Stimulated activated CD4-positive, alpha-beta T cell treated with anti-CD3 and anti-CD28 coated beads, Interleukin-2, amount 100 ng/mL, for 24 hours (primary cell): ENCODE measurements around the gene KIF3B.
"Not testable (repeated sequence)": the region's sequence is repeated elsewhere in the genome, so short reads cannot be mapped to it uniquely, and the experiment has no call there.

Source experiments
- DNase-seq, 2 donors: peaks; one replicate each; pipeline ENCODE4 v3.0.0-alpha.2; 2020

KIF3B gene

GRCh38 chr20:32249030-32249738 is 28.3 kb upstream of the KIF3B start:
- peak in 1 of 2 donors; percentile 44 for DNase-seq

GRCh38 chr20:32251470-32251869 is 26.0 kb upstream of the KIF3B start:
- DNase-seq, result no peak

GRCh38 chr20:32252189-32252588 is 25.3 kb upstream of the KIF3B start:
- DNase-seq, result peak; percentile 88 to 89

- not testable (repeated sequence) for DNase-seq
These were observed 16.5 kb upstream of the KIF3B start for GRCh38 chr20:32260973-32261372.

- no peak for DNase-seq
These were observed 15.8 kb upstream of the KIF3B start for GRCh38 chr20:32261644-32262043.

- no peak for DNase-seq
These were observed 14.0 kb upstream of the KIF3B start for GRCh38 chr20:32263398-32263954.

GRCh38 chr20:32271620-32272019 is 5.8 kb upstream of the KIF3B start:
- no peak for DNase-seq

GRCh38 chr20:32274359-32274758 is 3.1 kb upstream of the KIF3B start:
- DNase-seq, result no peak

GRCh38 chr20:32275163-32275562 is 2.3 kb upstream of the KIF3B start:
- DNase-seq, result not testable (repeated sequence)

- DNase-seq, result peak in 1 of 2 donors; percentile 39
These were observed 770 bp downstream of the KIF3B start for GRCh38 chr20:32278199-32278643.

- no peak for DNase-seq
These were observed 4.3 kb downstream of the KIF3B start for GRCh38 chr20:32281711-32282110.

- DNase-seq, result no peak
These were observed 5.0 kb downstream of the KIF3B start for GRCh38 chr20:32282461-32282860.

GRCh38 chr20:32285082-32285620 is 7.7 kb downstream of the KIF3B start:
- DNase-seq, result no peak

GRCh38 chr20:32285621-32286371 is 8.3 kb downstream of the KIF3B start:
- peak; percentile 43 to 58 for DNase-seq

- DNase-seq, result no peak
These were observed 9.8 kb downstream of the KIF3B start for GRCh38 chr20:32287231-32287638.

- no peak for DNase-seq
These were observed 10.9 kb downstream of the KIF3B start for GRCh38 chr20:32288225-32288849.

GRCh38 chr20:32289299-32289660 is 11.8 kb downstream of the KIF3B start:
- not testable (repeated sequence) for DNase-seq

- no peak for DNase-seq
These were observed 12.4 kb downstream of the KIF3B start for GRCh38 chr20:32289661-32290431.

GRCh38 chr20:32291166-32291565 is 13.7 kb downstream of the KIF3B start:
- DNase-seq, result no peak

- no peak for DNase-seq
These were observed 15.1 kb downstream of the KIF3B start for GRCh38 chr20:32292548-32292947.

GRCh38 chr20:32294071-32294470 is 16.6 kb downstream of the KIF3B start:
- no peak for DNase-seq

- DNase-seq, result no peak
These were observed 19.0 kb downstream of the KIF3B start for GRCh38 chr20:32296412-32296811.
